ENCODE measurements around the gene SPP1. TPM values are rescaled to one million over a fixed set of nuclear protein-coding genes. Genes with fewer than 3 reads are reported as not detected.

The SPP1 gene
- total RNA-seq, 2 donors from 2014 or later, result 0.31 to 8.8 TPM

DNA sequence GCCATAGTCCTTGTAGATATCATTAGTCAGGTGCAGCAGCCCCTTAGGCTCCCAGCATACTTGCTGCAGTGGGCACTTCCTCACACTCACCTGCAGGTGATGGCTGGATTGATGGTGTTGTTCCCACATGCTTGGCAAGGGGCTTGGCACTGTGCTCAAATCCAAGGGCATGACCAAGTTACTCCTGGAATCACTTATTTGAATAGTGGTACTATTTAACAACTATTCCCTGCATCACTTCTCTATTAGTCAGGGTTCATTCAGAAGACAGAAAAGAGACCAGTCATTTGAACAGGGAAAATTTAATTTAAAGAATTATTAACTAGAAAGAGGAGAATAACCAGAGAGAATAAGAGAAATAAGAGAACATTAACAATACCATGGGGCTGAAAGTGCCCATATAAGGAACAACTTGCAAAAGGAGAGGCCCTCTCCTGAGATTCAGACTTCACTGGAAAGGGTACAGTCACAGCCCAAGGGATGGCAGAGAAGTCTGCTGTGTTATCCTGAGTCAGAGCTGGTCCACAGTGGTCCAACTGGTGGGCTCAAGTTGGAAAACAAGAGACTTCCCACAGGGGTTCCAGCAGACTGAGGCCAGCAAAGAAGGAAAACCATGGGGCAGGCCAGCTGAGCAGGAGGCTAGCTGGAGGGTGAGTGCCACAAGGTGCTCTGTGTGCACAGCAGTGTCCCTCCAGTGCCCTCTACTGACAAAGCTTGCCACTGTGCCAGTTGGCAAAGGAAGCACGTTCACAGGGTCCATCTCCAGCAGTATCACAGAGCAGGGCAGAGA is 9.8 kb downstream of the SPP1 start:
- Histone ChIP-seq H3K4me3 (ENCODE audit: low read length) (no peak overlapping the region), H3K36me3 (ENCODE audit: control insufficient read depth, insufficient read depth, low read length) (no peaks in the 10 kb centered on the region), H3K27me3 (ENCODE audit: control insufficient read depth, insufficient read depth, low read length, poor library complexity, severe bottlenecking) (no peaks in the 10 kb centered on the region), H3K9me3 (ENCODE audit: control insufficient read depth, low read length) (no peaks in the 10 kb centered on the region), H3K9ac (ENCODE audit: extremely low read depth, low read length, poor library complexity, severe bottlenecking) (no peak overlapping the region), H3K4me1 (ENCODE audit: control insufficient read depth, insufficient read depth, low read length) (no peaks in the 10 kb centered on the region), H3K27ac (ENCODE audit: low read depth, low read length) (no peak overlapping the region)
- no peaks in the 10 kb centered on the region for H3K9me3 Mint-ChIP-seq
- no peaks in the 10 kb centered on the region for H3K4me1 Mint-ChIP-seq
- peak; percentile 88 for DNase-seq
- TF ChIP-seq, protein P1, sequence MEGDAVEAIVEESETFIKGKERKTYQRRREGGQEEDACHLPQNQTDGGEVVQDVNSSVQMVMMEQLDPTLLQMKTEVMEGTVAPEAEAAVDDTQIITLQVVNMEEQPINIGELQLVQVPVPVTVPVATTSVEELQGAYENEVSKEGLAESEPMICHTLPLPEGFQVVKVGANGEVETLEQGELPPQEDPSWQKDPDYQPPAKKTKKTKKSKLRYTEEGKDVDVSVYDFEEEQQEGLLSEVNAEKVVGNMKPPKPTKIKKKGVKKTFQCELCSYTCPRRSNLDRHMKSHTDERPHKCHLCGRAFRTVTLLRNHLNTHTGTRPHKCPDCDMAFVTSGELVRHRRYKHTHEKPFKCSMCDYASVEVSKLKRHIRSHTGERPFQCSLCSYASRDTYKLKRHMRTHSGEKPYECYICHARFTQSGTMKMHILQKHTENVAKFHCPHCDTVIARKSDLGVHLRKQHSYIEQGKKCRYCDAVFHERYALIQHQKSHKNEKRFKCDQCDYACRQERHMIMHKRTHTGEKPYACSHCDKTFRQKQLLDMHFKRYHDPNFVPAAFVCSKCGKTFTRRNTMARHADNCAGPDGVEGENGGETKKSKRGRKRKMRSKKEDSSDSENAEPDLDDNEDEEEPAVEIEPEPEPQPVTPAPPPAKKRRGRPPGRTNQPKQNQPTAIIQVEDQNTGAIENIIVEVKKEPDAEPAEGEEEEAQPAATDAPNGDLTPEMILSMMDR (conservative IDR thresholded peaks at IDR 0.05), result peak; percentile 70
- no peak overlapping the region for H3K27ac Mint-ChIP-seq
- no peaks in the 10 kb centered on the region for H3K36me3 Mint-ChIP-seq (ENCODE audit: low read depth)
- H3K27me3 Mint-ChIP-seq (ENCODE audit: insufficient read depth), result no peaks in the 10 kb centered on the region
- no peak overlapping the region for H3K4me3 Mint-ChIP-seq
- 0 to 24% methylated on average over 1 of the region's 1 CpG for WGBS, 2 experiments (ENCODE audit: insufficient coverage in 1 of 2, insufficient read length in 1 of 2)

DNA sequence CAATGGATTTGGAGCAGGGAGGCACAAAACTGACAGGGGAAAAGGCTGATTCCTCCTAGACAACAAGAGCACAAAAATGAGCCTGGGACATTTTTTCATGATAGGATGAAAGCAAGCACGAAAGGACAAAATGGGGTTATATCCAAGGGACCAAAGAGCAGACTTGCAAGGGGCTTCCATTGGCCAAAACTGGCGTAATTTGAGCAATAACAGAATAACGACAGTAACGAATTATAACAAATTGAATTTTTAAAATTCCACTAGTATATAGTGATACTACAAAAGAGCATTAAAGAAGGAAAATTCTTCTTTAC is 10.3 kb downstream of the SPP1 start:
- no peaks in the 10 kb centered on the region for H3K27me3 Mint-ChIP-seq (ENCODE audit: insufficient read depth)
- H3K27ac Mint-ChIP-seq, result no peak overlapping the region
- Histone ChIP-seq H3K9me3 (ENCODE audit: control insufficient read depth, low read length) (no peaks in the 10 kb centered on the region), H3K4me3 (ENCODE audit: low read length) (no peak overlapping the region), H3K36me3 (ENCODE audit: control insufficient read depth, insufficient read depth, low read length) (no peaks in the 10 kb centered on the region), H3K27me3 (ENCODE audit: control insufficient read depth, insufficient read depth, low read length, poor library complexity, severe bottlenecking) (no peaks in the 10 kb centered on the region), H3K9ac (ENCODE audit: extremely low read depth, low read length, poor library complexity, severe bottlenecking) (no peak overlapping the region), H3K27ac (ENCODE audit: low read depth, low read length) (no peak overlapping the region), H3K4me1 (ENCODE audit: control insufficient read depth, insufficient read depth, low read length) (no peaks in the 10 kb centered on the region)
- DNase-seq, result no peak
- no peaks in the 10 kb centered on the region for H3K36me3 Mint-ChIP-seq (ENCODE audit: low read depth)
- H3K9me3 Mint-ChIP-seq, result no peaks in the 10 kb centered on the region
- TF ChIP-seq, protein P1 (conservative IDR thresholded peaks at IDR 0.05), result no peak
- no peak overlapping the region for H3K4me3 Mint-ChIP-seq
- no peaks in the 10 kb centered on the region for H3K4me1 Mint-ChIP-seq
- WGBS, 2 experiments (ENCODE audit: insufficient coverage in 1 of 2, insufficient read length in 1 of 2), result 72 to 83% methylated on average over 1 to 4 of the region's 4 CpGs

DNA sequence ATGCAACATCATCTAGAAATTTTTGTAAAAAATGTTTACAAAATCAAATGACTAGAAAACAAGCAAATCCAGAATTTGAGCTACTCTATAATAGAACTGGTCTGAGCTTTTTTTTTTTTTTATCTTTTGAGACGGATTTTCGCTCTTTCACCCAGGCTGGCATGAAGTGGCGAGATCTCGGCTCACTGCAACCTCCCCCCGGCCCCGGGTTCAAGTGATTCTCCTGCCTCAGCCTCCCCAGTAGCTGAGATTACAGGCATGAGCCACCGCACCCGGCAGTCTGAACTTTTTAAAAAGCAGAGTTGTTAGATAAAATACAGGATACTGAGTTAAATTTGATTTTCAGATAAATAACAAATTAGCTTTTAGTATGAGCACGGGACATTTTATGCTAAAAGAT is 11.0 kb downstream of the SPP1 start:
- WGBS, 2 experiments (ENCODE audit: insufficient coverage in 1 of 2, insufficient read length in 1 of 2), result 83 to 91% methylated on average over 6 to 9 of the region's 9 CpGs
- H3K9me3 Mint-ChIP-seq, result no peaks in the 10 kb centered on the region

More for the DNA sequence above, 11.0 kb downstream of the SPP1 start:
- H3K36me3 ChIP-seq (ENCODE audit: control insufficient read depth, insufficient read depth, low read length), result no peaks in the 10 kb centered on the region
- no peak overlapping the region for H3K27ac ChIP-seq (ENCODE audit: low read depth, low read length)
- H3K27me3 ChIP-seq (ENCODE audit: control insufficient read depth, insufficient read depth, low read length, poor library complexity, severe bottlenecking), result no peaks in the 10 kb centered on the region
- H3K27ac Mint-ChIP-seq, result no peak overlapping the region
- H3K9ac ChIP-seq (ENCODE audit: extremely low read depth, low read length, poor library complexity, severe bottlenecking), result no peak overlapping the region
- H3K9me3 ChIP-seq (ENCODE audit: control insufficient read depth, low read length), result no peaks in the 10 kb centered on the region
- H3K27me3 Mint-ChIP-seq (ENCODE audit: insufficient read depth), result peaks cover 2% of the 10 kb centered on the region
- H3K4me3 ChIP-seq (ENCODE audit: low read length), result no peak overlapping the region
- H3K4me3 Mint-ChIP-seq, result no peak overlapping the region
- no peaks in the 10 kb centered on the region for H3K4me1 Mint-ChIP-seq
- no peaks in the 10 kb centered on the region for H3K36me3 Mint-ChIP-seq (ENCODE audit: low read depth)
- TF ChIP-seq, protein P1 (conservative IDR thresholded peaks at IDR 0.05), result no peak
- DNase-seq, result no peak
- H3K4me1 ChIP-seq (ENCODE audit: control insufficient read depth, insufficient read depth, low read length), result no peaks in the 10 kb centered on the region

Data from endodermal cell (in vitro differentiated cells).